ENCODE results near the gene FIGNL1.
"Not testable (repeated sequence)": the region's sequence is repeated elsewhere in the genome, so short reads cannot be mapped to it uniquely, and the experiment has no call there.

FIGNL1 gene

GRCh38 chr7:50470250-50471163 is 20.4 kb upstream of the FIGNL1 start:
- no peak for FAIRE-seq

GRCh38 chr7:50469181-50469580 is 19.0 kb upstream of the FIGNL1 start:
- no peak for FAIRE-seq

- FAIRE-seq: no peak
Measured at GRCh38 chr7:50467817-50468610, 17.9 kb upstream of the FIGNL1 start.

- FAIRE-seq: no peak
Measured at GRCh38 chr7:50466815-50467585, 16.9 kb upstream of the FIGNL1 start.

GRCh38 chr7:50463035-50463434 is 12.9 kb upstream of the FIGNL1 start:
- no peak for FAIRE-seq

GRCh38 chr7:50462361-50462760 is 12.2 kb upstream of the FIGNL1 start:
- FAIRE-seq: no peak

GRCh38 chr7:50461695-50462094 is 11.5 kb upstream of the FIGNL1 start:
- no peak for FAIRE-seq

- not testable (repeated sequence) for FAIRE-seq
Measured at GRCh38 chr7:50459183-50459582, 9.0 kb upstream of the FIGNL1 start.

GRCh38 chr7:50458651-50459050 is 8.5 kb upstream of the FIGNL1 start:
- FAIRE-seq: not testable (repeated sequence)

GRCh38 chr7:50456371-50457123 is 6.4 kb upstream of the FIGNL1 start:
- FAIRE-seq: no peak

- no peak for FAIRE-seq
Measured at GRCh38 chr7:50455658-50456057, 5.5 kb upstream of the FIGNL1 start.

GRCh38 chr7:50454968-50455367 is 4.8 kb upstream of the FIGNL1 start:
- FAIRE-seq: no peak

- FAIRE-seq: no peak
Measured at GRCh38 chr7:50450590-50451032, 461 bp upstream of the FIGNL1 start.

- no peak for FAIRE-seq
Measured at GRCh38 chr7:50449501-50449880, 659 bp downstream of the FIGNL1 start.

GRCh38 chr7:50448823-50449222 is 1.3 kb downstream of the FIGNL1 start:
- no peak for FAIRE-seq

GRCh38 chr7:50446542-50446960 is 3.6 kb downstream of the FIGNL1 start:
- no peak for FAIRE-seq

GRCh38 chr7:50436133-50436806 is 13.9 kb downstream of the FIGNL1 start:
- FAIRE-seq: peak; percentile 53

- no peak for FAIRE-seq
Measured at GRCh38 chr7:50431722-50432305, 18.3 kb downstream of the FIGNL1 start.

GRCh38 chr7:50431316-50431715 is 18.8 kb downstream of the FIGNL1 start:
- FAIRE-seq: no peak

GRCh38 chr7:50428911-50429310 is 21.2 kb downstream of the FIGNL1 start:
- FAIRE-seq: no peak

GRCh38 chr7:50427518-50427917 is 22.6 kb downstream of the FIGNL1 start:
- FAIRE-seq: no peak
